ENCODE data around the gene SPEF2.

SPEF2 gene

DNA sequence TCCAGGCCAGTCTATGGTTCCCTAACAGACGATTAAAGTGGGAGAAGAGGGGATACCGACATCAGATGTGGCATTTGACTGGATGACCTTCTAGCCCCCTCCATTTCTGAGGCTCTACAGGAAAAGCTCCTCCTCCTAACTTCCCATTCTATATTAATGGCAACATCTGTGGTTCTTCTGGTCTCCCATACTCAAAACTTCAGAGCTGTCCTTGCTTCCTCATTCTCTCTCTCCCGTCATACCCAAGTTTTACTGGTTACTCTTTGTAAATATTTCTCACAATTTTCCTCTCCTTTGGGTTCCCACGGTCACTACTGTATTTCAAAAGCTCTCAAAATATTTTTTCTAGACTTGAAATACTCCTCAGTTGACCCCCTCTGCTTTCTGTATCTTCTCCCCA is 203.1 kb downstream of the SPEF2 start:
- Histone ChIP-seq H3K14ac (ENCODE audit: low read length in 2 of 2) (no peak overlapping the region), H3K27ac (ENCODE audit: low read length, poor library complexity, severe bottlenecking) (no peak overlapping the region), H2BK120ac (ENCODE audit: low read depth, low read length) (no peak overlapping the region), H2AFZ (ENCODE audit: low read depth, low read length) (no peak overlapping the region), H3K4me1 (ENCODE audit: control insufficient read depth, insufficient read depth, low read depth, low read length) (no peaks in the 10 kb centered on the region), H3K4ac (ENCODE audit: low read depth in 1 of 2, low read length in 2 of 2) (no peak overlapping the region), H3K4me2 (ENCODE audit: low read length, poor library complexity, severe bottlenecking) (no peak overlapping the region), H2BK12ac (ENCODE audit: low read length in 2 of 2) (no peak overlapping the region), H4K8ac (ENCODE audit: low read length) (no peak overlapping the region), H4K91ac (ENCODE audit: low read length) (no peak overlapping the region), H3K23ac (ENCODE audit: low read length in 2 of 2) (no peak overlapping the region), H3K18ac (ENCODE audit: low read depth in 1 of 2, low read length in 2 of 2) (no peak overlapping the region), H2BK15ac (ENCODE audit: low read depth, poor library complexity, severe bottlenecking) (no peak overlapping the region), H2BK5ac (ENCODE audit: low read depth, low read length, poor library complexity, severe bottlenecking) (no peak overlapping the region), H3K36me3 (ENCODE audit: control insufficient read depth in 1 of 2, insufficient read depth in 2 of 2, low read depth in 1 of 2, low read length in 2 of 2) (no peaks in the 10 kb centered on the region), H3K79me1 (replicated peaks; ENCODE audit: low read length, poor library complexity, severe bottlenecking) (no peaks in the 10 kb centered on the region), H3K9me3 (ENCODE audit: control insufficient read depth, low read length) (no peaks in the 10 kb centered on the region), H3K4me3 (ENCODE audit: insufficient read depth in 1 of 2, low read depth in 1 of 2, low read length in 2 of 2) (no peak overlapping the region), H2AK5ac (ENCODE audit: low read length, severe bottlenecking) (no peak overlapping the region), H3K27me3 (ENCODE audit: control insufficient read depth in 1 of 2, insufficient read depth in 1 of 2, low read length in 2 of 2) (peaks cover 0 to 7% of the 10 kb centered on the region in 2 experiments), H3K9ac (ENCODE audit: low read length) (no peak overlapping the region)
- WGBS, result 69% methylated on average over 4 of the region's 4 CpGs
- DNase-seq, result no peak

DNA sequence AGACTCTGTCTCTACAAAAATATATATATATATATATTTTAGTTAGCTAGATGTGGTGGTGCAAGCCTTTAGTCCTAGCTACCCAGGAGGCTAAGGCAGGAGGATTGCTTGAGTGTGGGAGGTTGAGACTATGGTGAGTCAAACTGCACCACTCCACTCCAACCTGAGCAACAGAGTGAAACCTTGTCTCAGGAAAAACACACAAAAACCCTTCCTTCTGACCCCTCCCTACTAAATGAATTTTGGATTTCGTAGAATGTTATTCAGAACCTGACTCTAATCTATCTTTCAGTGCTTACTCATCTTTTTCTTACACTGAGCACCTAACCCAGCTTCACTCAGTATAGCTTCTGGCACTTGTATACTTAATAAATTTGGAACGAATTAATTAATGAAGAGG is 203.8 kb downstream of the SPEF2 start:
- Histone ChIP-seq H2AK5ac (ENCODE audit: low read length, severe bottlenecking) (no peak overlapping the region), H3K79me1 (replicated peaks; ENCODE audit: low read length, poor library complexity, severe bottlenecking) (no peaks in the 10 kb centered on the region), H4K91ac (ENCODE audit: low read length) (no peak overlapping the region), H2BK120ac (ENCODE audit: low read depth, low read length) (no peak overlapping the region), H3K9ac (ENCODE audit: low read length) (no peak overlapping the region), H2BK5ac (ENCODE audit: low read depth, low read length, poor library complexity, severe bottlenecking) (no peak overlapping the region), H4K8ac (ENCODE audit: low read length) (no peak overlapping the region), H3K4ac (ENCODE audit: low read depth in 1 of 2, low read length in 2 of 2) (no peak overlapping the region), H2BK15ac (ENCODE audit: low read depth, poor library complexity, severe bottlenecking) (no peak overlapping the region), H3K27me3 (ENCODE audit: control insufficient read depth in 1 of 2, insufficient read depth in 1 of 2, low read length in 2 of 2) (peaks cover 2 to 7% of the 10 kb centered on the region in 2 experiments), H3K18ac (ENCODE audit: low read depth in 1 of 2, low read length in 2 of 2) (no peak overlapping the region), H3K9me3 (ENCODE audit: control insufficient read depth, low read length) (no peaks in the 10 kb centered on the region), H2AFZ (ENCODE audit: low read depth, low read length) (no peak overlapping the region), H3K36me3 (ENCODE audit: control insufficient read depth in 1 of 2, insufficient read depth in 2 of 2, low read depth in 1 of 2, low read length in 2 of 2) (no peaks in the 10 kb centered on the region), H3K23ac (ENCODE audit: low read length in 2 of 2) (no peak overlapping the region), H2BK12ac (ENCODE audit: low read length in 2 of 2) (no peak overlapping the region), H3K4me2 (ENCODE audit: low read length, poor library complexity, severe bottlenecking) (no peak overlapping the region), H3K4me1 (ENCODE audit: control insufficient read depth, insufficient read depth, low read depth, low read length) (no peaks in the 10 kb centered on the region), H3K27ac (ENCODE audit: low read length, poor library complexity, severe bottlenecking) (no peak overlapping the region), H3K14ac (ENCODE audit: low read length in 2 of 2) (no peak overlapping the region), H3K4me3 (ENCODE audit: insufficient read depth in 1 of 2, low read depth in 1 of 2, low read length in 2 of 2) (no peak overlapping the region)
- no peak for DNase-seq
- 83% methylated on average over 1 of the region's 2 CpGs for WGBS

DNA sequence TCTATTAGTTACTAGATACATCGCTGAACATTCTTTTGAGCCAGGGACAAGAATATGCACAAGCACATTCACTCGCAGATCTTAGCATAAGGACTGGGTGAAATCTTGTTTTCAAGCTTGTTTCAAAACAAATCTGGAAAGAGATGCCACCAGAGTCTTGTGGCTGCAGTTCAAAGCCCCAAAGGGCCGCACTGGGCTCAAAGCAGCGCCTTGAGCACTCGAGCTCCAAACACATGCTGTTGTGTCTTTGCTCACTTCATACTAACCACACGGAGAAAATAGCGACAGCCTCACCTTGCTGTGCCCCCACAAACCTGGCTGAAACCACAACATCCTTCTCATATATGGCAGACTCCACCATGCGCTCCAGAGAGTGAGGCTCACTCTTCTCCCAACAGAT is 204.8 kb downstream of the SPEF2 start:
- Histone ChIP-seq H3K18ac (ENCODE audit: low read depth in 1 of 2, low read length in 2 of 2) (no peak overlapping the region), H3K4me1 (ENCODE audit: control insufficient read depth, insufficient read depth, low read depth, low read length) (no peaks in the 10 kb centered on the region), H4K8ac (ENCODE audit: low read length) (no peak overlapping the region), H3K23ac (ENCODE audit: low read length in 2 of 2) (no peak overlapping the region), H2BK5ac (ENCODE audit: low read depth, low read length, poor library complexity, severe bottlenecking) (no peak overlapping the region), H2BK120ac (ENCODE audit: low read depth, low read length) (no peak overlapping the region), H2BK12ac (ENCODE audit: low read length in 2 of 2) (no peak overlapping the region), H3K27ac (ENCODE audit: low read length, poor library complexity, severe bottlenecking) (no peak overlapping the region), H3K9me3 (ENCODE audit: control insufficient read depth, low read length) (no peaks in the 10 kb centered on the region), H2AK5ac (ENCODE audit: low read length, severe bottlenecking) (no peak overlapping the region), H2AFZ (ENCODE audit: low read depth, low read length) (no peak overlapping the region), H3K4ac (ENCODE audit: low read depth in 1 of 2, low read length in 2 of 2) (no peak overlapping the region), H2BK15ac (ENCODE audit: low read depth, poor library complexity, severe bottlenecking) (no peak overlapping the region), H3K14ac (ENCODE audit: low read length in 2 of 2) (no peak overlapping the region), H3K79me1 (replicated peaks; ENCODE audit: low read length, poor library complexity, severe bottlenecking) (no peaks in the 10 kb centered on the region), H4K91ac (ENCODE audit: low read length) (no peak overlapping the region), H3K27me3 (ENCODE audit: control insufficient read depth in 1 of 2, insufficient read depth in 1 of 2, low read length in 2 of 2) (peaks cover 0 to 2% of the 10 kb centered on the region in 2 experiments), H3K4me3 (ENCODE audit: insufficient read depth in 1 of 2, low read depth in 1 of 2, low read length in 2 of 2) (no peak overlapping the region), H3K4me2 (ENCODE audit: low read length, poor library complexity, severe bottlenecking) (no peak overlapping the region), H3K9ac (ENCODE audit: low read length) (no peak overlapping the region), H3K36me3 (ENCODE audit: control insufficient read depth in 1 of 2, insufficient read depth in 2 of 2, low read depth in 1 of 2, low read length in 2 of 2) (no peaks in the 10 kb centered on the region)
- WGBS, result 94% methylated on average over 8 of the region's 8 CpGs
- no peak for DNase-seq

DNA sequence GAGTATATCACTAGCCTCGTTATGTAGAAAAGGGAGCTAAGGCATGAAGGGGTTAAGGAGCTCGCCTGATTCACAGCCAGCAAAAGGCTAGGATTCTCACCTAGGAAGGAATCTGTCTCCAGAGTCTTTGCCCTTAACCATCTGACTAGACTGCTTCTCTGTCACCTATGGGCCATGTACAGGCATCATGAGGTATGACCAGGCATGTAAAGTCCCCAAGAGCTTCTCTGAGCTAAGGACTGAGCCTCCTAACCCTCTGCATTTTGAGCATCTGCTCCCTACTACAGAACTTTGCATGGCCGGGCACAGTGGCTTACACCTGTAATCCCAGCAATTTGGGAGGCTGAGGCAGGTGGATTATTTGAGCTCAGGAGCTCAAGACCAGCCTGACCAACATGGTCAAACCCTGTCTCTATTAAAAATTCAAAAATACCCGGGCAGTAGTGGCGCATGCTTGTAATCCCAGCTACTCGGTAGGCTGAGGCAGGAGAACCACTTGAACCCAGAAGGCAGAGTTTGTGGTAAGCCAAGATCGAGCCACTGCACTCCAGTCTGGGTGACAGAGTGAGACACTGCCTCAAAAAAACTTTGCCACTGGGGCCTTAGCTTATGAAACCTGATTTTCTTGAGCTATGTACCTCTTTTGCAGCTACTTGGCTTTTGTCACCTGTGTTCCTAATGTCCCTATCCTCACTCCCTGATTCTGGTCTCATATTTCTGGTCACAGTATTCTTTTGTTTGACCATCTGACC is 205.9 kb downstream of the SPEF2 start:
- no peak overlapping the region for H3K9ac ChIP-seq (ENCODE audit: low read length)

More for the DNA sequence above, 205.9 kb downstream of the SPEF2 start:
- Histone ChIP-seq H3K4me1 (ENCODE audit: control insufficient read depth, insufficient read depth, low read depth, low read length) (no peaks in the 10 kb centered on the region), H2AFZ (ENCODE audit: low read depth, low read length) (no peak overlapping the region), H2BK5ac (ENCODE audit: low read depth, low read length, poor library complexity, severe bottlenecking) (no peak overlapping the region), H3K9me3 (ENCODE audit: control insufficient read depth, low read length) (no peaks in the 10 kb centered on the region), H4K91ac (ENCODE audit: low read length) (no peak overlapping the region), H3K18ac (ENCODE audit: low read depth in 1 of 2, low read length in 2 of 2) (no peak overlapping the region), H3K23ac (ENCODE audit: low read length in 2 of 2) (no peak overlapping the region), H3K4ac (ENCODE audit: low read depth in 1 of 2, low read length in 2 of 2) (no peak overlapping the region), H2BK15ac (ENCODE audit: low read depth, poor library complexity, severe bottlenecking) (no peak overlapping the region), H2BK12ac (ENCODE audit: low read length in 2 of 2) (no peak overlapping the region), H4K8ac (ENCODE audit: low read length) (no peak overlapping the region), H3K4me2 (ENCODE audit: low read length, poor library complexity, severe bottlenecking) (no peak overlapping the region), H2AK5ac (ENCODE audit: low read length, severe bottlenecking) (no peak overlapping the region), H3K36me3 (ENCODE audit: control insufficient read depth in 1 of 2, insufficient read depth in 2 of 2, low read depth in 1 of 2, low read length in 2 of 2) (no peaks in the 10 kb centered on the region), H3K79me1 (replicated peaks; ENCODE audit: low read length, poor library complexity, severe bottlenecking) (no peaks in the 10 kb centered on the region), H3K14ac (ENCODE audit: low read length in 2 of 2) (no peak overlapping the region), H3K27me3 (ENCODE audit: control insufficient read depth in 1 of 2, insufficient read depth in 1 of 2, low read length in 2 of 2) (peaks cover 0 to 2% of the 10 kb centered on the region in 2 experiments), H2BK120ac (ENCODE audit: low read depth, low read length) (no peak overlapping the region), H3K4me3 (ENCODE audit: insufficient read depth in 1 of 2, low read depth in 1 of 2, low read length in 2 of 2) (no peak overlapping the region), H3K27ac (ENCODE audit: low read length, poor library complexity, severe bottlenecking) (no peak overlapping the region)
- DNase-seq, result no peak
- WGBS, result 78% methylated on average over 7 of the region's 7 CpGs

Data from mesenchymal stem cell (in vitro differentiated cells and primary cell).